PC-3 (cell line): Measurements from ENCODE around the gene ETFB. TPM values are rescaled to one million over a fixed set of nuclear protein-coding genes. Genes with fewer than 3 reads are reported as not detected.
A peak's percentile ranks its signal among the peaks of the same experiment; 100 is the strongest.

Experiments used
- ATAC-seq: fragments of 200-7000 bp; cut with Tn5 transposase; 2 replicates; pipeline ENCODE4 v1.9.1; 2020; ENCODE audit warnings: mild to moderate bottlenecking, moderate library complexity
- BruUV-seq: library from RNA; stranded (reverse); fragments of 400-500 nt; replicated peaks from 2 replicates; lab custom pipeline; 2021; lab: Mats Ljungman, UMichigan
- CTCF ChIA-PET: fragments of 300-600 bp; sonication (Branson Sonifier 250); formaldehyde crosslinking; loops from one replicate; lab custom pipeline; 2022; ENCODE audit warnings: antibody characterized with exemption; lab: Charles Lee
- POLR2A ChIA-PET: fragments of 300-600 bp; sonication (Branson Sonifier 250); formaldehyde crosslinking; loops from one replicate; lab custom pipeline; 2022; ENCODE audit warnings: antibody characterized with exemption; ENCODE audit not compliant: unreplicated experiment; lab: Charles Lee
- DNase-seq: peaks from one replicate; pipeline ENCODE4 v3.0.0-alpha.2; 2015
- H2AFZ ChIP-seq: fragments of 300-600 bp; sonication (generic); 2 replicates; pipeline ENCODE4 v1.6.0; 2016; ENCODE audit warnings: antibody characterized with exemption, low read length
- H3F3A ChIP-seq: fragments of 300-600 bp; sonication (generic); one replicate; pipeline ENCODE4 v1.6.0; 2017; ENCODE audit warnings: antibody characterized with exemption, low read length, control low read depth, mild to moderate bottlenecking; ENCODE audit not compliant: unreplicated experiment
- H3K27ac ChIP-seq: fragments of 300-600 bp; sonication (generic); 2 replicates; pipeline ENCODE4 v1.5.1; 2016; ENCODE audit warnings: mild to moderate bottlenecking, low read length
- H3K27me3 ChIP-seq: fragments of 300-600 bp; sonication (generic); 2 replicates; pipeline ENCODE4 v1.6.1; 2016; ENCODE audit warnings: low read length, mixed read lengths
- H3K36me3 ChIP-seq: fragments of 300-600 bp; sonication (generic); 2 replicates; pipeline ENCODE4 v1.6.1; 2016; ENCODE audit warnings: low read depth, mixed run types, low read length, mixed read lengths
- H3K4me1 ChIP-seq: fragments of 300-600 bp; sonication (generic); 2 replicates; pipeline ENCODE4 v1.5.1; 2016; ENCODE audit warnings: low read length; ENCODE audit not compliant: insufficient read depth
- H3K4me2 ChIP-seq: fragments of 300-600 bp; sonication (generic); 2 replicates; pipeline ENCODE4 v1.6.0; 2016; ENCODE audit warnings: low read length
- H3K4me3 ChIP-seq: fragments of 300-600 bp; sonication (generic); 2 replicates; pipeline ENCODE4 v1.5.1; 2016; ENCODE audit warnings: mild to moderate bottlenecking, low read length, mixed read lengths
- H3K79me2 ChIP-seq: fragments of 300-600 bp; sonication (generic); 2 replicates; pipeline ENCODE4 v1.6.1; 2017; ENCODE audit warnings: low read length, mixed read lengths
- H3K9ac ChIP-seq: fragments of 300-600 bp; sonication (generic); 2 replicates; pipeline ENCODE4 v1.6.0; 2016; ENCODE audit warnings: mild to moderate bottlenecking, low read length
- H3K9me2 ChIP-seq: fragments of 300-600 bp; sonication (generic); replicated peaks from 2 replicates; pipeline ENCODE4 v1.6.1; 2016; ENCODE audit warnings: mixed run types, low read length, mixed read lengths
- H3K9me3 ChIP-seq: fragments of 300-600 bp; sonication (generic); 2 replicates; pipeline ENCODE4 v1.6.1; 2016; ENCODE audit warnings: low read length, mixed read lengths
- H4K20me1 ChIP-seq: fragments of 300-600 bp; sonication (generic); 2 replicates; pipeline ENCODE4 v1.6.1; 2016; ENCODE audit warnings: low read length, mixed read lengths
- EZH2 ChIP-seq: fragments of 300-600 bp; sonication (generic); IDR thresholded peaks from one replicate; pipeline ENCODE4 v1.6.1; 2017; ENCODE audit warnings: antibody characterized with exemption, mild to moderate bottlenecking, low read length; ENCODE audit not compliant: unreplicated experiment
- EZH2phosphoT487 ChIP-seq: fragments of 300-600 bp; sonication (generic); IDR thresholded peaks from 2 replicates; pipeline ENCODE4 v1.6.1; 2018; ENCODE audit warnings: mild to moderate bottlenecking, antibody characterized with exemption, low read length, borderline replicate concordance
- intact Hi-C: fragments of 100-400 bp; cut with micrococcal nuclease; formaldehyde crosslinking; loops from 2 replicates; pipeline ENCODE4 v1.9.0; 2023
- total RNA-seq: library from RNA; depleted of rRNA; stranded (reverse); fragments of >200 nt; gene quantifications from 2 replicates; pipeline ENCODE4 v1.2.3, GENCODE V29; 2014
- TF ChIP-seq, protein P1 (sequence below): fragments of 300-600 bp; sonication (generic); conservative IDR thresholded peaks from 2 replicates; pipeline ENCODE4 v1.5.1; 2017; ENCODE audit warnings: antibody characterized with exemption, low read depth, mild to moderate bottlenecking, low read length

Gene ETFB
- total RNA-seq, 1 experiment from 2014 or later = 249 TPM

DNA sequence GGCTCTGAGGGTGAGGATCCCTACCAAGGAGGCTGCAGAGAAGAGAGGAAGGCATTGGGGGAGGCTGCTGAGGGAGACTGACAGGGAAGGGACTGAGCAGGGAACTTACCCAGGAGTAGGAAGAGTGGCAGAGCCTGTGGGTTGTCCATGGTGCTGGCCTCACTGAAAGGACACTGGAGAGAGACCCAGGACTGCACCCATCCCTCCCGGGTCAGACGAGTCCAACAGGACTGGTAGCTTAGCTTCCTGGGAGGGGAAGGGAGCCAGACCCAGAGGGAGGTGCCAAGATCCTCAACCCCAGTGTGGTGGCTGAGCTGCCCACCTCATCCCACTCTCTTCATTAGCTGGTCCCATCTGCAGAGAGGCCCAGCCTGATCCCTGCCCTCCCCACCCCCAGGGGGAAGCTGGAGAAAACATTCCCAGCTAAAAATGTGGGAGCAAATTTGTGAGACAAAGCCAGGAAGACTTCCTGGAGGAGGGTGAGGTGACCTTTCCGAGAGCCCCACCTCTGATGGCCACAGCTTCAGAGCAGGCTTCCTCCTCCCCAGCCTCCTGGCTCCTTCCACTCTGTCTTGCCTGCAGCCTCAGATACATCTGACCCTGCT, 24.1 kb downstream of the ETFB start, which contains the start of gene VSIG10L:
Gene VSIG10L (minus strand): TSS at position 164 of the 605 bp plus-strand sequence. CDS start 15 bp downstream, at position 149.
- ChIA-PET CTCF (interaction anchor here (1.2 kb wide), 1 partner anchor 315 kb away, joined by 8 read pairs; no protein-coding TSS in a partner anchor), POLR2A (interaction anchor here (0.6 kb wide), 2 partner anchors 10 to 26 kb away, joined by 3 to 13 read pairs; no protein-coding TSS in a partner anchor)
- peak; percentile 31 for DNase-seq

DNA sequence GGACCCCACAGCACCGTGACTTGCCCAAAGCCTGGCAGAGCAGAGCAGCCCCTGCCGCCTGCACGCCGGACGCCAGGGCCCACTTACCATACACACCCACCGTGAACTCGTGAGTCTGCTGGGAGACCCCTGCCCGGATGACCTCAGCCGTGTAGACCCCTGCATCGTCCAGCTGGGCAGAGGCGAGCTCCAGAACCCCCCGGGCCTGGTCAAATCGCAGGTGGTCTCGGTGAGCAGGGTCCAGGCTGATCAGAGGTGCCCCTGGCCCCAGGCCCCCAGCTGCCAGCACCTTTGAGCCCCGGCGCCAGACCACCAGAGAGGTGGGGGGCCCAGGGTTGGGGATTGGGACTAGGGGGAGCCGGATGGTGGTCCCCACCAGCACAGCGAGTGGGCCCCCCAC, 25.1 kb downstream of the ETFB start:
- intact Hi-C loops = no loop called here
- Histone ChIP-seq H2AFZ (no peak overlapping the region), H3K9me3 (no peaks in the 10 kb centered on the region), H3K27me3 (no peaks in the 10 kb centered on the region), H3K9me2 (no peaks in the 10 kb centered on the region), H3K27ac (no peak overlapping the region), H3K9ac (no peak overlapping the region), H3K4me2 (no peak overlapping the region), H4K20me1 (no peaks in the 10 kb centered on the region), H3K36me3 (peaks cover 4% of the 10 kb centered on the region; the same call in 1 of the 2 replicates), H3K4me1 (peaks cover 16% of the 10 kb centered on the region; the same call in 1 of the 2 replicates), H3K4me3 (no peak overlapping the region), H3K79me2 (no peaks in the 10 kb centered on the region), H3F3A (no peaks in the 10 kb centered on the region)
- BruUV-seq = no TSS peak
- TF ChIP-seq EZH2phosphoT487 (no peak), EZH2 (no peak)
- TF ChIP-seq, protein P1, sequence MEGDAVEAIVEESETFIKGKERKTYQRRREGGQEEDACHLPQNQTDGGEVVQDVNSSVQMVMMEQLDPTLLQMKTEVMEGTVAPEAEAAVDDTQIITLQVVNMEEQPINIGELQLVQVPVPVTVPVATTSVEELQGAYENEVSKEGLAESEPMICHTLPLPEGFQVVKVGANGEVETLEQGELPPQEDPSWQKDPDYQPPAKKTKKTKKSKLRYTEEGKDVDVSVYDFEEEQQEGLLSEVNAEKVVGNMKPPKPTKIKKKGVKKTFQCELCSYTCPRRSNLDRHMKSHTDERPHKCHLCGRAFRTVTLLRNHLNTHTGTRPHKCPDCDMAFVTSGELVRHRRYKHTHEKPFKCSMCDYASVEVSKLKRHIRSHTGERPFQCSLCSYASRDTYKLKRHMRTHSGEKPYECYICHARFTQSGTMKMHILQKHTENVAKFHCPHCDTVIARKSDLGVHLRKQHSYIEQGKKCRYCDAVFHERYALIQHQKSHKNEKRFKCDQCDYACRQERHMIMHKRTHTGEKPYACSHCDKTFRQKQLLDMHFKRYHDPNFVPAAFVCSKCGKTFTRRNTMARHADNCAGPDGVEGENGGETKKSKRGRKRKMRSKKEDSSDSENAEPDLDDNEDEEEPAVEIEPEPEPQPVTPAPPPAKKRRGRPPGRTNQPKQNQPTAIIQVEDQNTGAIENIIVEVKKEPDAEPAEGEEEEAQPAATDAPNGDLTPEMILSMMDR = no peak
- DNase-seq (no peak), ATAC-seq (no peak)
- POLR2A ChIA-PET = no interaction called here
- CTCF ChIA-PET = interaction anchor here (1.2 kb wide), 1 partner anchor 316 kb away, joined by 8 read pairs; no protein-coding TSS in a partner anchor

More for the DNA sequence above, 24.1 kb downstream of the ETFB start, which contains the start of gene VSIG10L:
- Histone ChIP-seq H3K9ac (no peak within 1 kb of the TSS), H3K9me2 (no peaks in the 10 kb centered on the region), H3K4me3 (no peak within 1 kb of the TSS), H3K9me3 (no peaks in the 10 kb centered on the region), H3F3A (no peaks in the 10 kb centered on the region), H3K4me2 (no peak within 1 kb of the TSS), H3K27ac (no peak within 1 kb of the TSS), H3K79me2 (no peaks in the 10 kb centered on the region), H2AFZ (no peak within 1 kb of the TSS), H4K20me1 (no peaks in the 10 kb centered on the region), H3K36me3 (peaks cover 7% of the 10 kb centered on the region; the same call in 1 of the 2 replicates), H3K27me3 (no peaks in the 10 kb centered on the region), H3K4me1 (peaks cover 16% of the 10 kb centered on the region; the same call in 1 of the 2 replicates)
- intact Hi-C loops = no loop called here
- no peak for ATAC-seq
- BruUV-seq = no TSS peak
- TF ChIP-seq, protein P1 = no peak
- TF ChIP-seq EZH2phosphoT487 (no peak), EZH2 (no peak)
